Measurements from ENCODE around the gene CCDC121.

CCDC121 gene

GRCh38 chr2:27593240-27593639 is 35.6 kb downstream of the CCDC121 start:
- DNase-seq (ENCODE audit: low read depth) = no peak
- H3K4me3 ChIP-seq (ENCODE audit: control insufficient read depth, low read depth, low read length) = no peak overlapping the region
- TF ChIP-seq CTCF (IDR thresholded peaks at IDR 0.05; ENCODE audit: control insufficient read depth, insufficient read depth, low read depth, low read length, missing control alignments) = no peak

- H3K4me3 ChIP-seq (ENCODE audit: control insufficient read depth, low read depth, low read length) = no peak overlapping the region
- DNase-seq (ENCODE audit: low read depth) = no peak
- no peak for TF ChIP-seq CTCF (IDR thresholded peaks at IDR 0.05; ENCODE audit: control insufficient read depth, insufficient read depth, low read depth, low read length, missing control alignments)
Measured at GRCh38 chr2:27591745-27592144, 37.1 kb downstream of the CCDC121 start.

DNA sequence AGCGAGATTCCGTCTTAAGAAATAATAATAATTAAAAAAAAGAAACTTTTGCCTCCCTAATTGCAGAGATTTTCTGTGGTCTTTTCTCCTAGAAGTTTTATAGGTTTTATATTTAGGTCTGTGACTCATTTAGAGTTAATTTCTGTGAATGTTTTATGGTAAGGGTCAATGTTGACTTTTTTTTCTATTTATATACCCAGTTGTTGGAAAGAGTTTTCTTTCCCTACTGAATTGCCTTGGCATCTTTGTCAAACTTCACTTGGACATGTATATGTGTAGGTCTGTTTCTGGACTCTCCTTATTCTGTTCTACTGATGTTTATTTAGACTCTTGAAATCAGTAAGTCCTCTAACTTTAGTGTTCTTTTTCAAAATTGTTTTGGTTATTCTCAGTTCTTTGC is 40.5 kb downstream of the CCDC121 start:
- no peak for DNase-seq (ENCODE audit: low read depth)
- no peak for TF ChIP-seq CTCF (IDR thresholded peaks at IDR 0.05; ENCODE audit: control insufficient read depth, insufficient read depth, low read depth, low read length, missing control alignments)
- no peak overlapping the region for H3K4me3 ChIP-seq (ENCODE audit: control insufficient read depth, low read depth, low read length)

DNA sequence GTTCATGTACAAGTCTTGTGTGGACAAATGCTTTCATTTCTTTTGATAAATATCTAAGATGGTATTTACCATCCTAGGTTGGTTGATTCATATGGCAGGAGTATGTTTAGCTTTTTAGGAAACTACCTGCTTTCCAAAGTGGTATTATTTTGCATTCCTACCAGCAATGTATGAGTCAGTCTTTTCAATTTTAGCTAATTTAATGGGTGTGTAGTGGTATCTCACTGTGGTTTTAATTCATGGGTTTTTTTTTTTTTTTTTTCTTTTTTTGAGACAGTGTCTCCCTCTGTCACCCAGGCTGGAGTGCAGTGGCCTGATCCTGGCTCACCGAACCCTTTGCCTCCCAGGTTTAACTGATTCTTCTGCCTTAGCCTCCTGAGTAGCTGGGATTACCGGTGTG is 41.8 kb downstream of the CCDC121 start:
- DNase-seq (ENCODE audit: low read depth) = no peak
- TF ChIP-seq CTCF (IDR thresholded peaks at IDR 0.05; ENCODE audit: control insufficient read depth, insufficient read depth, low read depth, low read length, missing control alignments) = no peak
- H3K4me3 ChIP-seq (ENCODE audit: control insufficient read depth, low read depth, low read length) = no peak overlapping the region

DNA sequence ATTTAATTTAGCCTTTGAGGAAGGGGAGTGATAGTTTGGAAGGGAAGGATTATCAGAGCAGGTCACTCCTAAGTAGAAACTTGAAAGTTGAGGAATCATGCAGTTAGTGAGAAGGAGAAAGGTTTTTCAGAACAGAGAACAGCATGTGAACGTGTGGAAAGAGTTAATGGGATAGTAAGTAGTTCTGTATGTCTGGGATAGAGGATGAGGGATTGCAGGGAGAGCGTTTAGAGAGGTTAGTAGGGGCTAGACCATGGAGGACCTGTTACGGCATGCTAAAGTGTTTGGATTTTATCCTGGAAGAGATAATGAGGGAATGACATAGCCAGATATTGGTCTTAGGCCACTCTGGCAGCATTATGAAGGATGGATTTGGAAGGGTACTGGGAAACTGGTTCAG is 44.2 kb downstream of the CCDC121 start:
- H3K4me3 ChIP-seq (ENCODE audit: control insufficient read depth, low read depth, low read length) = no peak overlapping the region
- no peak for DNase-seq (ENCODE audit: low read depth)
- TF ChIP-seq CTCF (IDR thresholded peaks at IDR 0.05; ENCODE audit: control insufficient read depth, insufficient read depth, low read depth, low read length, missing control alignments) = no peak

DNA sequence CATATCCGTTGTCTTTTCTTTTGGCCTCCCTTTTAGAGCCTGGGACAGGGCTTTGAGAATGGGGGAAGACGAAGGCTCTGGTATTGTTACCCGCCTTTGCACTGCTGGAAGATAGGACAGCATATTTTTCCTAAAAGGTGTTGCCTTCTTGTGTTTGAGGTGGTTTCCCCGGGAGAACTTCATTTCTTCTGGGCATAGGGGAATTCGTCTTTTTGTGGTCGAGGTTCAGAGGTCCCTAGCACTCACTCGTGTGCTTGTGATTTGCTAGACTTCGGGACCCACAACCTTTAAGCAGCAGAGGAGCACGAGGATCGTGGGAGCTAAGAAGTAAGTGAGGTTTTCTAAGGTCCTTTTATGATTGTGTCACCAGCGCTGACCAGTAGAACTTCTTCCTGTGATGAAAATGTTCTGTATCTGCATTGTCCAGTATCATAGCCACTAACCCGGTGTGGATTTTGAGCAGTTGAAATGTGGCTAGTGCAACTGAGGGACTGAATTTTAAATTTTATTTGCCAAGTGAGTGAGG is 45.4 kb downstream of the CCDC121 start:
- no peak for DNase-seq (ENCODE audit: low read depth)
- no peak for TF ChIP-seq CTCF (IDR thresholded peaks at IDR 0.05; ENCODE audit: control insufficient read depth, insufficient read depth, low read depth, low read length, missing control alignments)
- peak overlapping the region; percentile 73 for H3K4me3 ChIP-seq (ENCODE audit: control insufficient read depth, low read depth, low read length)

Data from AG09309 (cell line).